ENCODE data around the gene TFAP2D. TPM values are rescaled to one million over a fixed set of nuclear protein-coding genes. Genes with fewer than 3 reads are reported as not detected.

The TFAP2D gene
- total and polyA plus RNA-seq, 10 of the 15 experiments (the other 5 are each of a cell fraction or from before 2014, with no cell fraction given): not detected

DNA sequence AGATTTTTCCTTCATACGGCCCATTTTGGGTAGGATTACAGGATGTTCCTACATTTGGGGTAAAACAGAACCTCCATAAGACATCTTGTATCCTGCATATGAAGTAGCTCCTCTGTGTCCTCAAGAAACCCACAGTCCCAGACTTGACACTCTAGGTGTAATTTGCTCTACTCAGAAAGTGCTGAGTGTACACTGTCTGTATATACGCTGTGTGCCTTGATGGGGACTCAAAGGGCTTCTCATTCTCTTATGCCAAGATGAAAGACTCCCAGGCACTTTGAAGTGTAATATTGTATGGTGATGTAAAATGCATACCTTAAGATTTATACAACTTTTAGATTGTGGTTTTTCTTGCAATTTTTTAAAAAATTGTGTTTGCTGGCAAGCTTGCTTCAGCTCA lies 5.2 kb downstream of the TFAP2D start (continued):
- TF ChIP-seq, protein P1, sequence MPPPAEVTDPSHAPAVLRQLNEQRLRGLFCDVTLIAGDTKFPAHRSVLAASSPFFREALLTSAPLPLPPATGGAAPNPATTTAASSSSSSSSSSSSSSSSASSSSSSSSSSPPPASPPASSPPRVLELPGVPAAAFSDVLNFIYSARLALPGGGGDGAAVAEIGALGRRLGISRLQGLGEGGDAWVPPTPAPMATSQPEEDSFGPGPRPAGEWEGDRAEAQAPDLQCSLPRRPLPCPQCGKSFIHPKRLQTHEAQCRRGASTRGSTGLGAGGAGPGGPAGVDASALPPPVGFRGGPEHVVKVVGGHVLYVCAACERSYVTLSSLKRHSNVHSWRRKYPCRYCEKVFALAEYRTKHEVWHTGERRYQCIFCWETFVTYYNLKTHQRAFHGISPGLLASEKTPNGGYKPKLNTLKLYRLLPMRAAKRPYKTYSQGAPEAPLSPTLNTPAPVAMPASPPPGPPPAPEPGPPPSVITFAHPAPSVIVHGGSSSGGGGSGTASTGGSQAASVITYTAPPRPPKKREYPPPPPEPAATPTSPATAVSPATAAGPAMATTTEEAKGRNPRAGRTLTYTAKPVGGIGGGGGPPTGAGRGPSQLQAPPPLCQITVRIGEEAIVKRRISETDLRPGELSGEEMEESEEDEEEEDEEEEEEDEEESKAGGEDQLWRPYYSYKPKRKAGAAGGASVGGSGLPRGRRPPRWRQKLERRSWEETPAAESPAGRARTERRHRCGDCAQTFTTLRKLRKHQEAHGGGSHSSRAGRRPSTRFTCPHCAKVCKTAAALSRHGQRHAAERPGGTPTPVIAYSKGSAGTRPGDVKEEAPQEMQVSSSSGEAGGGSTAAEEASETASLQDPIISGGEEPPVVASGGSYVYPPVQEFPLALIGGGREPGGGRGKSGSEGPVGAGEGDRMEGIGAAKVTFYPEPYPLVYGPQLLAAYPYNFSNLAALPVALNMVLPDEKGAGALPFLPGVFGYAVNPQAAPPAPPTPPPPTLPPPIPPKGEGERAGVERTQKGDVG (CRISPR knock-in tag; IDR thresholded peaks at IDR 0.05): no peak

DNA sequence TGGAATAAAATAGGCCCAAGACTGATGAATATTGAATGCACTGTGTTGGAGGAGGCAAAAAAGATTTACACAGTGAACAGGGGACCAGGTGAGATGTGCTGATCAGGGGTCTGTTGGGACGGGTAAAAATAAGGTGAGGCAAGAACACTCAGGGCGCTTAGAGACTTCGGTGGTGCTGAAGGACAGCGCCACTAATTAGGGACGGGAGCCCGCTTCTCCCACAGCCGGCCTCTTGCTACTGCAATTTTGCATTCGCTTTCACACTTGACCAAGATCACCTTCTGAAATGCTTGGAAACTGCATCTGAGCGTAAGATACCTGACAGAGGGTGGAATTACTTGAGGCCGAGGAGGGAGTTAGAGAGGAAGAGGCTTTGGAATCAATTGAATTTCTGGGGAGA lies 7.3 kb downstream of the TFAP2D start:
- no peaks in the 10 kb centered on the region; the same call in 2 of the 3 replicates for H3K9me3 ChIP-seq (replicated peaks; ENCODE audit: control insufficient read depth, insufficient read depth, low read length)
- no peak overlapping the region for H3K9ac ChIP-seq (ENCODE audit: control insufficient read depth, insufficient read depth, low read length)
- no peak overlapping the region for H2AFZ ChIP-seq (ENCODE audit: control insufficient read depth, low read depth, low read length)
- H3K27me3 ChIP-seq (replicated peaks in 1 of 2; ENCODE audit: control insufficient read depth in 2 of 2, insufficient read depth in 2 of 2, low read length in 1 of 2): peaks cover 7 to 8% of the 10 kb centered on the region in 2 experiments
- H3K4me1 ChIP-seq (ENCODE audit: control insufficient read depth, insufficient read depth, low read length): no peaks in the 10 kb centered on the region
- ChIA-PET SMC1A (ENCODE audit: uncharacterized antibody, unreplicated experiment) (no interaction called here), RAD21 (ENCODE audit: unreplicated experiment) (no interaction called here), POLR2A (no interaction called here), CTCF (no interaction called here)
- no peaks in the 10 kb centered on the region for H3K36me3 ChIP-seq (ENCODE audit: control insufficient read depth in 2 of 2, insufficient read depth in 2 of 2, low read length in 1 of 2)
- in situ Hi-C loops (cut with MboI) (no loop called here), intact Hi-C loops (cut with micrococcal nuclease; ENCODE audit: unreplicated experiment) (no loop called here)
- ATAC-seq: no peak
- no peak for FAIRE-seq
- H3K4me3 ChIP-seq: no peak overlapping the region
- TF ChIP-seq, protein P2, sequence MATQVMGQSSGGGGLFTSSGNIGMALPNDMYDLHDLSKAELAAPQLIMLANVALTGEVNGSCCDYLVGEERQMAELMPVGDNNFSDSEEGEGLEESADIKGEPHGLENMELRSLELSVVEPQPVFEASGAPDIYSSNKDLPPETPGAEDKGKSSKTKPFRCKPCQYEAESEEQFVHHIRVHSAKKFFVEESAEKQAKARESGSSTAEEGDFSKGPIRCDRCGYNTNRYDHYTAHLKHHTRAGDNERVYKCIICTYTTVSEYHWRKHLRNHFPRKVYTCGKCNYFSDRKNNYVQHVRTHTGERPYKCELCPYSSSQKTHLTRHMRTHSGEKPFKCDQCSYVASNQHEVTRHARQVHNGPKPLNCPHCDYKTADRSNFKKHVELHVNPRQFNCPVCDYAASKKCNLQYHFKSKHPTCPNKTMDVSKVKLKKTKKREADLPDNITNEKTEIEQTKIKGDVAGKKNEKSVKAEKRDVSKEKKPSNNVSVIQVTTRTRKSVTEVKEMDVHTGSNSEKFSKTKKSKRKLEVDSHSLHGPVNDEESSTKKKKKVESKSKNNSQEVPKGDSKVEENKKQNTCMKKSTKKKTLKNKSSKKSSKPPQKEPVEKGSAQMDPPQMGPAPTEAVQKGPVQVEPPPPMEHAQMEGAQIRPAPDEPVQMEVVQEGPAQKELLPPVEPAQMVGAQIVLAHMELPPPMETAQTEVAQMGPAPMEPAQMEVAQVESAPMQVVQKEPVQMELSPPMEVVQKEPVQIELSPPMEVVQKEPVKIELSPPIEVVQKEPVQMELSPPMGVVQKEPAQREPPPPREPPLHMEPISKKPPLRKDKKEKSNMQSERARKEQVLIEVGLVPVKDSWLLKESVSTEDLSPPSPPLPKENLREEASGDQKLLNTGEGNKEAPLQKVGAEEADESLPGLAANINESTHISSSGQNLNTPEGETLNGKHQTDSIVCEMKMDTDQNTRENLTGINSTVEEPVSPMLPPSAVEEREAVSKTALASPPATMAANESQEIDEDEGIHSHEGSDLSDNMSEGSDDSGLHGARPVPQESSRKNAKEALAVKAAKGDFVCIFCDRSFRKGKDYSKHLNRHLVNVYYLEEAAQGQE (IDR thresholded peaks at IDR 0.05; ENCODE audit: low read depth, low read length): peak; percentile 79
- no peak for TF ChIP-seq WRNIP1 (IDR thresholded peaks at IDR 0.05; ENCODE audit: borderline replicate concordance, low read depth, low read length)
- H3K79me2 ChIP-seq (ENCODE audit: control insufficient read depth, insufficient read depth, low read length): no peaks in the 10 kb centered on the region
- DNase-seq (ENCODE audit: low read depth, low spot score): no peak
- H3K27ac ChIP-seq (ENCODE audit: control insufficient read depth, insufficient read depth): no peak overlapping the region
- BruUV-seq (replicated peaks): no TSS peak
- 45% methylated on average over 10 of the region's 10 CpGs for WGBS (ENCODE audit: insufficient coverage, insufficient replicate concordance, low lambda C conversion rate, missing lambda C conversion rate)
- no peak overlapping the region for H3K4me2 ChIP-seq (ENCODE audit: control insufficient read depth, insufficient read depth)
- H4K20me1 ChIP-seq (ENCODE audit: control insufficient read depth, insufficient read depth): no peaks in the 10 kb centered on the region

Measured in GM12878 (cell line).